T-helper 17 cell (primary cell): Measurements from ENCODE around the gene PFKFB2. TPM values are rescaled to one million over a fixed set of nuclear protein-coding genes. Genes with fewer than 3 reads are reported as not detected.

Experiments
- ATAC-seq: fragments of 150-1000 bp; cut with Tn5 transposase; 2 replicates; pipeline ENCODE4 v1.10.0; 2021; ENCODE audit warnings: mild to moderate bottlenecking, moderate library complexity
- DNase-seq, 3 donors: peaks; one replicate each; pipeline versions ENCODE4 v3.0.0 to v3.0.0-alpha.2; 2020 to 2021
- H3K9me3 ChIP-seq: one replicate; pipeline ENCODE4 v1.7.0; 2013; ENCODE audit warnings: low read length, mild to moderate bottlenecking; ENCODE audit not compliant: control insufficient read depth, poor library complexity, severe bottlenecking
- H3K27ac Mint-ChIP-seq: one replicate; pipeline ENCODE4 v1.8.0; 2022; ENCODE audit warnings: mild to moderate bottlenecking, moderate library complexity, mixed read lengths
- H3K27me3 Mint-ChIP-seq: one replicate; pipeline ENCODE4 v1.8.0; 2022; ENCODE audit warnings: mixed read lengths
- H3K36me3 Mint-ChIP-seq: one replicate; pipeline ENCODE4 v1.8.0; 2022; ENCODE audit warnings: low read depth, mixed read lengths
- H3K4me1 Mint-ChIP-seq: one replicate; pipeline ENCODE4 v1.8.0; 2022; ENCODE audit warnings: mild to moderate bottlenecking, mixed read lengths
- H3K4me3 Mint-ChIP-seq: one replicate; pipeline ENCODE4 v1.8.0; 2022; ENCODE audit warnings: mild to moderate bottlenecking, moderate library complexity, mixed read lengths
- total RNA-seq, 4 donors: library from RNA in 2 of 4; stranded (reverse) in 2 of 4; gene quantifications; one replicate each; pipeline ENCODE4 v1.2.3 and lab custom pipeline; 2022 to 2026

Gene PFKFB2
- total RNA-seq, 2 donors from 2014 or later, result 1.7 to 2.0 TPM

DNA sequence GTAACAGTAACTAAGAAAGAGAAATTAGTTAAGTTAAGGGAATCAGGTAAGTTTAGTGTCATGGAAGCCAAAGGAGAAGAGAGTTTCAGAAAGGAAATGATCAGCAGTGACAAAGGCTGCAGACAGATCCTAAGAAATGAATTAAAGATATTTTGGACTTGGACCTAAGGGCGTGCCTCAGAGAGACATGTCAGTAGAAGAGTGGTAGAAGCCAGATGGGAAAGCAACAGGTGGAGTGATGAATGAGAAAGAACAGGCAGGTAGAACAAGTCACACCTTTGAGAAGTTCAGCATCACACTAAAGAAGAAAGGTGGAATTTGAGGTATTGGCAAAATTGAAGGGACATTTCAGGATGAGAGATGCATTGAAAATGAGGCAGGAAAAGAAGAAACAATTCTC, 49.6 kb downstream of the PFKFB2 start:
- Mint-ChIP-seq H3K4me1 (peaks cover 4% of the 10 kb centered on the region), H3K27ac (no peak overlapping the region), H3K27me3 (peaks cover 53% of the 10 kb centered on the region), H3K4me3 (no peak overlapping the region), H3K36me3 (peaks cover 2% of the 10 kb centered on the region)
- H3K9me3 ChIP-seq, result no peaks in the 10 kb centered on the region
- DNase-seq (no peak), ATAC-seq (no peak)

DNA sequence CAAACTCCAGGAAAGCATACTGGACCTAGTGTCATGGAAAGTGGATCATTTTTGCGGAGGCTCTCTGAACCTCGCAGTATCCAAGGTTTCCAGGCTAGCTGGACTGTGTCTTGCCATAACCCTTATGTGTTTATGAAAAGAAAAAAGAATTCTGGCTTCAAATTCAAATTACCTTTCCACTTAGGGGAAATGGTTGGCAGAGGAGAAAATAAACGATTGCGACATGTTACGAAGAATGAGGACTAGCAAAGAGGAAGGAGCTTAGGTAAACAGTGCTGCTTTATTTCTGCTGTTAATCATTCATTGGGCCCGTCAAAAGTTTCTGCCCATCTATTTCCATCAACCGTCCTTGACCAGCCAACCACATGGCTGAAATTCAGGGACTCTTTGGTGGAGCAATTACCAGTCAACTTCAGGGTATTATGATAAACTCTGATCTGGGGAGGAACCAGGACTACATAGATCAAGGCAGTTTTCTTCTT, 50.9 kb downstream of the PFKFB2 start, which contains the start of gene C4BPA:
Gene C4BPA (plus strand): TSS at position 342 of the 482 bp plus-strand sequence. CDS start 8,793 bp downstream, outside the sequence.
- H3K9me3 ChIP-seq, result no peaks in the 10 kb centered on the region
- H3K27me3 Mint-ChIP-seq, result peaks cover 60% of the 10 kb centered on the region
- peaks cover 6% of the 10 kb centered on the region for H3K4me1 Mint-ChIP-seq
- no peak within 1 kb of the TSS for H3K27ac Mint-ChIP-seq
- peaks cover 2% of the 10 kb centered on the region for H3K36me3 Mint-ChIP-seq
- DNase-seq (no peak), ATAC-seq (no peak)
- H3K4me3 Mint-ChIP-seq, result no peak within 1 kb of the TSS

- no peak for ATAC-seq
- peaks cover 52% of the 10 kb centered on the region for H3K27me3 Mint-ChIP-seq
- H3K27ac Mint-ChIP-seq, result no peak overlapping the region
- H3K9me3 ChIP-seq, result no peaks in the 10 kb centered on the region
- H3K4me1 Mint-ChIP-seq, result peaks cover 2% of the 10 kb centered on the region
- H3K4me3 Mint-ChIP-seq, result no peak overlapping the region
- DNase-seq, result no peak
- peaks cover 2% of the 10 kb centered on the region for H3K36me3 Mint-ChIP-seq
Observed at GRCh38 chr1:207109004-207109403, 55.9 kb downstream of the PFKFB2 start.

DNA sequence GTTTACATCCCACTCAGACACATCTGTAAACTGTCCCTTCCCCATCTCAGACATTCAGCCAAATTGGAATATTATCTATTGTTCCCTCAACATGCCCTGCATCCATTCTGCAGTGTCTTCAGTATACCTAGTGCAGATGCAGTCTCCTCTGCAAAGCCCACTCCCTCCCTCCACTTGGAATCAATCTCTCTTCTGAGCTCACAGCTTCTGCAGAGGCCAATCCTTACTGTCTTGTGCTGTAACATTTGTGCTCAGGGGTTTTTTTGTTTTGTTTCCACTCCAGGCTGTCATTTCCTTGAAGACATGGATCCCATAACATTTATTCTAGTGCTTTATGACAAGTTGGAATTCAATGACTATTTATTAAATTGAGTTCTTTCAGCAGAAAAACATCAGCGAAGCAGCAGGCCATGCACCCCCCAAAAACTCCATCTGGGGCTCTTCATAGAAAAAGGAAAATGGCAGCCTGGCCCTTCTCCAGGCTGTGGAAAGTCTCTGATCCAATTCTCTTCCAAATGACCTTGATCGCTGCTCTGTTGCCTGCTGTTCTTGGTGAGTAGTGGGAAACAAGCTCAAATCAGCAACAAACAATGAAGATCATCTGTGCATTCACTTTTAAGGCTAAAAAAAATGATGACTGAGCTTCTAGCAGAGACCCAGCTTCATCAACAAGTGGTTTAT, 59.7 kb downstream of the PFKFB2 start:
- Mint-ChIP-seq H3K4me1 (peaks cover 2% of the 10 kb centered on the region), H3K27me3 (peaks cover 27% of the 10 kb centered on the region), H3K27ac (no peak overlapping the region), H3K4me3 (no peak overlapping the region), H3K36me3 (no peaks in the 10 kb centered on the region)
- ATAC-seq, result no peak
- DNase-seq, result no peak
- H3K9me3 ChIP-seq, result no peaks in the 10 kb centered on the region

GRCh38 chr1:207115269-207115668, 62.2 kb downstream of the PFKFB2 start:
- peaks cover 11% of the 10 kb centered on the region for H3K27me3 Mint-ChIP-seq
- no peaks in the 10 kb centered on the region for H3K9me3 ChIP-seq
- DNase-seq (no peak), ATAC-seq (no peak)
- no peaks in the 10 kb centered on the region for H3K4me1 Mint-ChIP-seq
- H3K27ac Mint-ChIP-seq, result no peak overlapping the region
- H3K4me3 Mint-ChIP-seq, result no peak overlapping the region
- no peaks in the 10 kb centered on the region for H3K36me3 Mint-ChIP-seq

DNA sequence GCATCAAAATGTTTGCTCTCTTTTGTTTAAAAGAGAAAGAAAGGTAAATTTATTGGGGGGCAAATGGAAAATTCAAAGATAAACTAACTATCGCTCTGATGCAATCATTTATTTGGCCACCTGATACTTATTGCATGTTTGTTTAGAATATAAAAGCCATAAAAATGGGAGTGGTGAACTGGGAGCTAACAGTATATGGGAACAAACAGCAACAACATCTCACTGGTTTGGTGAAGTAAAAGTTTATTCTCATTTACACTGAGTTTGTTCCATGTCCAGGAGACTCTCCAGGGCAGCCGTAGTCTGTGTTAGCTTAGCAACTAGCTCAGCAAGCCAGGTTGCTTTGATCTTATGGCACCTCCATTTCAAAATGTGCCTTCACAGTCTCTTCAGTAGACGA, 71.3 kb downstream of the PFKFB2 start:
- Mint-ChIP-seq H3K27me3 (peaks cover 6% of the 10 kb centered on the region), H3K27ac (no peak overlapping the region), H3K4me1 (no peaks in the 10 kb centered on the region), H3K36me3 (peaks cover 2% of the 10 kb centered on the region), H3K4me3 (no peak overlapping the region)
- ATAC-seq, result no peak
- H3K9me3 ChIP-seq, result peaks cover 5% of the 10 kb centered on the region
- no peak for DNase-seq

- Mint-ChIP-seq H3K36me3 (no peaks in the 10 kb centered on the region), H3K4me3 (no peak overlapping the region), H3K27me3 (peaks cover 6% of the 10 kb centered on the region), H3K27ac (no peak overlapping the region), H3K4me1 (no peaks in the 10 kb centered on the region)
- peaks cover 5% of the 10 kb centered on the region for H3K9me3 ChIP-seq
- DNase-seq, result no peak
- no peak for ATAC-seq
Observed at GRCh38 chr1:207128336-207128921, 75.4 kb downstream of the PFKFB2 start.

- H3K27ac Mint-ChIP-seq, result no peak overlapping the region
- no peaks in the 10 kb centered on the region for H3K36me3 Mint-ChIP-seq
- peaks cover 5% of the 10 kb centered on the region for H3K9me3 ChIP-seq
- no peaks in the 10 kb centered on the region for H3K4me1 Mint-ChIP-seq
- peaks cover 4% of the 10 kb centered on the region for H3K27me3 Mint-ChIP-seq
- DNase-seq (no peak), ATAC-seq (no peak)
- no peak overlapping the region for H3K4me3 Mint-ChIP-seq
Observed at GRCh38 chr1:207129053-207129452, 76.0 kb downstream of the PFKFB2 start.

Other genes starting within 250 kb of the PFKFB2 start
- not detected for gene IL20, start 187.7 kb upstream of the PFKFB2 start, total RNA-seq
- gene IL24, start 155.8 kb upstream of the PFKFB2 start, total RNA-seq, result not detected
- gene FCMR, start 131.3 kb upstream of the PFKFB2 start, total RNA-seq, result 100 to 1,000 TPM; 206 to 249 TPM
- gene PIGR, start 106.8 kb upstream of the PFKFB2 start, total RNA-seq, result not detected
- gene FCAMR, start 82.8 kb upstream of the PFKFB2 start, total RNA-seq, result not detected
- 1 to 10 TPM in 1 of 2 donors, under 1 TPM in 1; 0.22 to 2.7 TPM for gene C1orf116, start 20.5 kb upstream of the PFKFB2 start, total RNA-seq
- gene YOD1, start 2.1 kb upstream of the PFKFB2 start, total RNA-seq, result 10 to 100 TPM in 1 of 2 donors, 1 to 10 TPM in 1; 8.3 to 14.4 TPM
- under 1 TPM in 1 of 2 donors, not detected in 1; 0.27 TPM for gene C4BPB, start 35.6 kb downstream of the PFKFB2 start, total RNA-seq
- gene C4BPA, start 51.0 kb downstream of the PFKFB2 start, total RNA-seq, result under 1 TPM in 1 of 2 donors, not detected in 1; 0.12 TPM